Neutrophil (primary cell): ENCODE measurements around the gene ANKMY2.

ENCODE experiments used
- H3K27ac ChIP-seq: fragments of 200-600 bp; sonication (generic); 2 replicates; pipeline ENCODE4 v1.5.1; 2016; ENCODE audit warnings: mild to moderate bottlenecking, moderate library complexity
- H3K27me3 ChIP-seq: fragments of 200-600 bp; sonication (generic); 2 replicates; pipeline ENCODE4 v1.6.0; 2016; ENCODE audit warnings: mild to moderate bottlenecking
- H3K36me3 ChIP-seq: fragments of 200-600 bp; sonication (generic); 2 replicates; pipeline ENCODE4 v1.5.1; 2017
- H3K4me1 ChIP-seq, 2 experiments: fragments of 200-600 bp in 1 of 2; sonication (generic) in 1 of 2; 1 replicate in 1 of 2; 2 replicates in 1 of 2; pipeline versions ENCODE4 v1.5.1 to v1.6.1; 2013 to 2016; ENCODE audit warnings: low read depth in 1 of 2, low read length in 1 of 2, mild to moderate bottlenecking in 1 of 2, moderate library complexity in 1 of 2; ENCODE audit not compliant: control insufficient read depth in 1 of 2, insufficient read depth in 1 of 2
- H3K4me3 ChIP-seq, 2 experiments: fragments of 200-600 bp in 1 of 2; sonication (generic) in 1 of 2; 1 replicate in 1 of 2; 2 replicates in 1 of 2; pipeline ENCODE4 v1.5.1; 2013 to 2016; ENCODE audit warnings: low read depth in 1 of 2, low read length in 1 of 2, mild to moderate bottlenecking in 1 of 2, moderate library complexity in 1 of 2
- H3K9me3 ChIP-seq: fragments of 200-600 bp; sonication (generic); 2 replicates; pipeline ENCODE4 v1.5.1; 2016
- TF ChIP-seq, protein P1 (sequence below): fragments of 200-600 bp; sonication (generic); IDR thresholded peaks from 2 replicates; pipeline ENCODE4 v1.5.1; 2016; ENCODE audit warnings: antibody characterized with exemption

The ANKMY2 gene

DNA sequence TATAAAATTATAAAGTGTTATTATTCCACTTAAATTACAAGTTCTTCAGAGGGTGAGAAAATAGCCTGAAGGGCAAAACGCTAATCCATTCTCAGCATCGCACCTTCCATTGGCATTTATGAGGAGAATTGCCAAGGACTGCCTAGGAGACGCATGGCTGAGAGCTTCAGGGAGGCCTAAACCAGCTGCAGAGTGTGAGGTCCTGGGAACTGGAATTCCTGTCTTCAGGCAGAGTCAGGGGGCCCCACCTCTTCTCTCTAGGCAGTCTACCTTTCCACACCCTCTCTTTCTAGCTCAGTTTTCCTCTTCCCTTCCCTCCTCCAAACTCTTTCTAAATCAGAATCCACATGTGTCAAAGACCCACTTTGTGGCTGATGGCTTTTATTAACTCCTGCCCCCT is 83.6 kb downstream of the ANKMY2 start:
- TF ChIP-seq, protein P1, sequence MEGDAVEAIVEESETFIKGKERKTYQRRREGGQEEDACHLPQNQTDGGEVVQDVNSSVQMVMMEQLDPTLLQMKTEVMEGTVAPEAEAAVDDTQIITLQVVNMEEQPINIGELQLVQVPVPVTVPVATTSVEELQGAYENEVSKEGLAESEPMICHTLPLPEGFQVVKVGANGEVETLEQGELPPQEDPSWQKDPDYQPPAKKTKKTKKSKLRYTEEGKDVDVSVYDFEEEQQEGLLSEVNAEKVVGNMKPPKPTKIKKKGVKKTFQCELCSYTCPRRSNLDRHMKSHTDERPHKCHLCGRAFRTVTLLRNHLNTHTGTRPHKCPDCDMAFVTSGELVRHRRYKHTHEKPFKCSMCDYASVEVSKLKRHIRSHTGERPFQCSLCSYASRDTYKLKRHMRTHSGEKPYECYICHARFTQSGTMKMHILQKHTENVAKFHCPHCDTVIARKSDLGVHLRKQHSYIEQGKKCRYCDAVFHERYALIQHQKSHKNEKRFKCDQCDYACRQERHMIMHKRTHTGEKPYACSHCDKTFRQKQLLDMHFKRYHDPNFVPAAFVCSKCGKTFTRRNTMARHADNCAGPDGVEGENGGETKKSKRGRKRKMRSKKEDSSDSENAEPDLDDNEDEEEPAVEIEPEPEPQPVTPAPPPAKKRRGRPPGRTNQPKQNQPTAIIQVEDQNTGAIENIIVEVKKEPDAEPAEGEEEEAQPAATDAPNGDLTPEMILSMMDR = no peak

DNA sequence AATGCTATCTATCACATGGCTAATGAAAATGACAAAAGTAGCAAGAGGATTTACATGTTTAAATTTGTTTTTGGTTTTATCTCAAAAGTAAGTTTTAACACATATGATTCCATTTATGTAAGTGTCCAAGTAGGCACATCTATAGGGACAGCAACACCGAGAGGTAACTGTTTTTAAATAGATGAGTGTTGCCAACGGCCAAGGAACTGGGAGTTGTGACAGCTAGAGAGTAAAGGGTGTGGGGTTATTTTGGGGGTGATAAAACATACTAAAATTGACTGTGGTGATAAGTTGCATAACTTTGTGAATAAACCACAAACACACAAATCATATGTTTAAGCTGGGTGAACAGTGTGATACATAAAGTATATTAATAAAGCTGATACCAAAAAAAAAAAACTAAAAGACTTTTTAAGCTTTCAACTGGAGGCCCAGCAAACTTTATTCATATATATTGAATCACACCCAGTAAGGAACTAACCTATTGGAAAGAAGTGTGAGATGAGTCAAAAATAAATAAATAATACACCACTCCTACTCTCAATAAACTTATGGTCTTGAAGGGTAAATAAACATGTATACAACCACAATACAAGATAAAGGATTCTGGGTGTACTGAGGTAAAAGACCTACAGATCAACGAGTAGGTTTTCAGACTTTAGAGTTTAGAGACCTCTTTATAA is 85.9 kb downstream of the ANKMY2 start:
- TF ChIP-seq, protein P1 = no peak
- no peaks in the 10 kb centered on the region for H3K4me1 ChIP-seq
- H3K27me3 ChIP-seq = no peaks in the 10 kb centered on the region
- H3K36me3 ChIP-seq = no peaks in the 10 kb centered on the region
- no peak overlapping the region for H3K4me3 ChIP-seq
- no peak overlapping the region for H3K27ac ChIP-seq
- no peaks in the 10 kb centered on the region for H3K9me3 ChIP-seq

More for the DNA sequence above, 83.6 kb downstream of the ANKMY2 start:
- H3K36me3 ChIP-seq = no peaks in the 10 kb centered on the region
- H3K27me3 ChIP-seq = no peaks in the 10 kb centered on the region
- no peaks in the 10 kb centered on the region for H3K9me3 ChIP-seq
- no peak overlapping the region for H3K27ac ChIP-seq
- H3K4me3 ChIP-seq = no peak overlapping the region
- no peaks in the 10 kb centered on the region for H3K4me1 ChIP-seq

DNA sequence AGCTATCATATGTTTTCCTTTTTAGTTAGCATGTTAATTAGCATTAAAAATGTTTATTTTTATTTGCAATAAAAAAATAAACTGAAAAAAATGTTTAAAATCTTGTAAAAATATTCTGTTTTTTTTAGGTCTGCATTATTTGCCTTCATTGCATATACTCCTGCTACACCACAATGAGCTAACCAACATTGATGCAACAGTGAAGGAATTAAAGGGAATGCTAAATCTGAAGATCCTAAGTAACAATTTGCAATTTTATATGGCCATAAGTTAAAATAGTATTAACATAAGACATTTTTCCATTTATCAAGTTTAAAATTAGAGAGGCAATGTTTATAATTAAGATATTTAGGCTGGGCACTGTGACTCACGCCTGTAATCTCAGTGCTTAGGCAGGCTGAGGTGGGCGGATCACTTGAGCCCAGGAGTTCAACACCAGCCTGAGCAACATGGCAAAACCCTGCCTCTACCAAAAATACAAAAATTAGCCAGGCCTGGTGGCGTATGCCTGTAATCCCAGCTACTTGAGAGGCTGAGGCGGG is 86.7 kb downstream of the ANKMY2 start:
- Histone ChIP-seq H3K9me3 (no peaks in the 10 kb centered on the region), H3K36me3 (no peaks in the 10 kb centered on the region), H3K27ac (no peak overlapping the region), H3K4me1 (no peaks in the 10 kb centered on the region), H3K4me3 (no peak overlapping the region), H3K27me3 (no peaks in the 10 kb centered on the region)
- TF ChIP-seq, protein P1 = no peak

DNA sequence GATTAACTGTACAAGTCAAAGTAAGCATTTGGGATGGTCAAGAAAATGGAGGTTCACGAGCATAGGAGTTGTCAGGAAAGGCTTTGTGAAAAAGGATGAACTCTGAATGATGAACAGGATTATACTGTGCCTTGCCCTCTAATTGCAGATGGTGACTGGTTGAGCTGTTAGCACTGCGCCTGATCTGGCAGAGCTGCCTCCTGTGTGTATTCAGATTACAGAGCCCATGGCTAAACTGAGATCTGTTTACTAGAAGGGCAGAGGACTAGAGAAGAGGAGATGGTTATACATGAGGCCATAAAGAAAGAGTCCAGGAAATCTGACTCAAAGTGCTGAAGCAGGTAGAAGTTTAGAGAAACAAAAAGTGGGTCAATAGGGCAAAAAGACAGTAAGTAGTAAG is 89.2 kb downstream of the ANKMY2 start:
- H3K36me3 ChIP-seq = no peaks in the 10 kb centered on the region
- no peak overlapping the region for H3K27ac ChIP-seq
- no peaks in the 10 kb centered on the region for H3K27me3 ChIP-seq
- no peak overlapping the region for H3K4me3 ChIP-seq
- H3K4me1 ChIP-seq = no peaks in the 10 kb centered on the region
- TF ChIP-seq, protein P1 = no peak
- H3K9me3 ChIP-seq = no peaks in the 10 kb centered on the region

DNA sequence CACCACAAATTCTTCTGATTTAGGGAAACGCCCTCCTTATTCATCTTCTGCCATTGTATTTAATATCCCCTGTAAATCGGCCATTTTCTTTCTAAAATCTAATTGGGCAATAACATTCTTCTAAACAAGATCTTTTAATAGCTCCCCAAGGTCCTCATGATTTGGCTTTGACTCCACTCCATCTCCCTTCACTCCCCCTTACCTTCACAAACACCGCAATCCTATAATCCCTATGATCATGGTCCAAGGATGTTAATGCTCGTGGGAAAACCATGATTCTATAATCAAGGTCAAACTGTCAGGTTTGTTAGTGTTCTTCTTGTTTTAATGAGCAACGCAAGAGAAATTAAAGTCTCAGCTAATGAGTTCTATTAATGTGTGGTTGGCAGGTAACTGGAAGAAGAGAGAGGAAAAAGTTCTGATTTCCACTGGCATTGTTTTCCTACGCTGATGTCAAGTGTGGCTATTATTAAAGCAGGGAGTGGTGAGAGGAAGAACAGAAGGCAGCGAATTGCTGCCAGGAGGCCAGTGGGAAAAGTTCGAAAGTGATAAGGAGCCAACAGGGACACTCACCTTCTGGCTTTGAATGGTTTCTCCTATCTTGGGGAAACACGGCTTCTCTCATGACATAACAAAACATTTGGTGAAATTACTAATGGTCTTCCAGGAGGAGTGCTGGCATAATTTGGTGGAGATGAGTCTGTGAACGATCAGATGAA is 90.9 kb downstream of the ANKMY2 start:
- Histone ChIP-seq H3K4me3 (no peak overlapping the region), H3K36me3 (no peaks in the 10 kb centered on the region), H3K4me1 (no peaks in the 10 kb centered on the region), H3K9me3 (no peaks in the 10 kb centered on the region), H3K27me3 (no peaks in the 10 kb centered on the region), H3K27ac (no peak overlapping the region)
- TF ChIP-seq, protein P1 = no peak
